Measurements from ENCODE around the gene RXRG.

GRCh38 chr1:165389609-165390008, 55.3 kb downstream of the RXRG start:
- no peak for TF ChIP-seq POLR2AphosphoS5 (IDR thresholded peaks at IDR 0.05; ENCODE audit: borderline replicate concordance, low read depth, low read length)
- no peak for TF ChIP-seq EZH2 (IDR thresholded peaks at IDR 0.05)

All from SK-N-MC (cell line).